Measurements from ENCODE around the gene PHOX2A. TPM values are rescaled to one million over a fixed set of nuclear protein-coding genes. Genes with fewer than 3 reads are reported as not detected.

The PHOX2A gene
- total RNA-seq, 4 donors from 2014 or later: not detected

DNA sequence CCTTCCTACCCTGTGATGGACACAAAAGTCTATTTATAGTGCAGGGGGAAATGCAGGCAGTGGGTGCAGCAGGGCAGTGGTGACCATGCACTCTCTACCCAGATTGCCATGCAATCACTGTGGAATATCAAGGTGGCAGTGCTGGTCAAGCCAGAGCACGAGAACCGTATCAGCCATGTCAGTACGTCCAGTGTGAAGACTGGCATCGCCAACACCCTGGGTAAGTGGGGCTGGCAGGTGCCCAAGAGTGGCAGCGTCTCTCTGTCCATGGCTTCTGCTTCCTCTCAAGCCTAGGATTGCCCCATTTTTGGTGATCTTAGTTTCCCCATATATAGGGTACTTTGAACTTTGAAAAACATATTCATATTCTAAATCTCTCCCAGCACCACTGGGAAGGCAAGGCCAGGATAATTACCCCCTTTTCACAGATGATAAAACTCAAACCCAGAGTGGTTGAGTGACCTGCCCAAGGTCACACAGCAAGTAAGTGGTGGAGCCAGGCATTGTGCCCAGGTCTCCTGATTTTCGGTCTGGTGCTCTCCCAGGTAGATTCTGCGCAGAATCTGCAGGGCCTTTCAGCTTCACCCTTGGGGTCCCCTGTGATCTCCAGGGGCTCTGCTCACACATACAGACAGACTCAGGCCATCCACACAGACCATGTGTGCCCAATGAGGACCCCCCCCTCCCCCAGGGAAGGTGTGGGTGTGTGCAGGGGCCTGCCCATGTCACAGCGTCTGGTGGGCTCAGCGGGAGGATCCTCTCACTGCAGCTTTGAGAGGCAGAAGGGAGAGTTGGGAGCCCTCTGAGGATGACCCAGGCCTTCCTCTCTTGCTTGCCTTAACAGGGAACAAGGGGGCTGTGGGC, 12.3 kb downstream of the PHOX2A start:
- H3K27ac ChIP-seq: no peak overlapping the region
- H3K27me3 ChIP-seq: no peaks in the 10 kb centered on the region
- no peak for DNase-seq
- intact Hi-C loops (cut with DNase I; ENCODE audit: low total_unique reads): no loop called here
- no peaks in the 10 kb centered on the region for H3K36me3 ChIP-seq
- no peaks in the 10 kb centered on the region for H3K9me3 ChIP-seq
- TF ChIP-seq POLR2A (IDR thresholded peaks at IDR 0.05): no peak
- TF ChIP-seq, protein P1, sequence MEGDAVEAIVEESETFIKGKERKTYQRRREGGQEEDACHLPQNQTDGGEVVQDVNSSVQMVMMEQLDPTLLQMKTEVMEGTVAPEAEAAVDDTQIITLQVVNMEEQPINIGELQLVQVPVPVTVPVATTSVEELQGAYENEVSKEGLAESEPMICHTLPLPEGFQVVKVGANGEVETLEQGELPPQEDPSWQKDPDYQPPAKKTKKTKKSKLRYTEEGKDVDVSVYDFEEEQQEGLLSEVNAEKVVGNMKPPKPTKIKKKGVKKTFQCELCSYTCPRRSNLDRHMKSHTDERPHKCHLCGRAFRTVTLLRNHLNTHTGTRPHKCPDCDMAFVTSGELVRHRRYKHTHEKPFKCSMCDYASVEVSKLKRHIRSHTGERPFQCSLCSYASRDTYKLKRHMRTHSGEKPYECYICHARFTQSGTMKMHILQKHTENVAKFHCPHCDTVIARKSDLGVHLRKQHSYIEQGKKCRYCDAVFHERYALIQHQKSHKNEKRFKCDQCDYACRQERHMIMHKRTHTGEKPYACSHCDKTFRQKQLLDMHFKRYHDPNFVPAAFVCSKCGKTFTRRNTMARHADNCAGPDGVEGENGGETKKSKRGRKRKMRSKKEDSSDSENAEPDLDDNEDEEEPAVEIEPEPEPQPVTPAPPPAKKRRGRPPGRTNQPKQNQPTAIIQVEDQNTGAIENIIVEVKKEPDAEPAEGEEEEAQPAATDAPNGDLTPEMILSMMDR (IDR thresholded peaks at IDR 0.05): no peak
- H3K4me1 ChIP-seq: no peaks in the 10 kb centered on the region
- no peak overlapping the region for H3K4me3 ChIP-seq

GRCh38 chr11:72230764-72231365, 13.1 kb downstream of the PHOX2A start:
- TF ChIP-seq POLR2A (IDR thresholded peaks at IDR 0.05): no peak
- TF ChIP-seq, protein P1 (IDR thresholded peaks at IDR 0.05): no peak
- Histone ChIP-seq H3K27me3 (no peaks in the 10 kb centered on the region), H3K4me1 (no peaks in the 10 kb centered on the region), H3K9me3 (no peaks in the 10 kb centered on the region), H3K27ac (no peak overlapping the region), H3K36me3 (no peaks in the 10 kb centered on the region), H3K4me3 (no peak overlapping the region)
- intact Hi-C loops (cut with DNase I; ENCODE audit: low total_unique reads): no loop called here
- no peak for DNase-seq

GRCh38 chr11:72229925-72230763, 13.8 kb downstream of the PHOX2A start:
- intact Hi-C loops (cut with DNase I; ENCODE audit: low total_unique reads): no loop called here
- Histone ChIP-seq H3K36me3 (no peaks in the 10 kb centered on the region), H3K27ac (no peak overlapping the region)

DNA sequence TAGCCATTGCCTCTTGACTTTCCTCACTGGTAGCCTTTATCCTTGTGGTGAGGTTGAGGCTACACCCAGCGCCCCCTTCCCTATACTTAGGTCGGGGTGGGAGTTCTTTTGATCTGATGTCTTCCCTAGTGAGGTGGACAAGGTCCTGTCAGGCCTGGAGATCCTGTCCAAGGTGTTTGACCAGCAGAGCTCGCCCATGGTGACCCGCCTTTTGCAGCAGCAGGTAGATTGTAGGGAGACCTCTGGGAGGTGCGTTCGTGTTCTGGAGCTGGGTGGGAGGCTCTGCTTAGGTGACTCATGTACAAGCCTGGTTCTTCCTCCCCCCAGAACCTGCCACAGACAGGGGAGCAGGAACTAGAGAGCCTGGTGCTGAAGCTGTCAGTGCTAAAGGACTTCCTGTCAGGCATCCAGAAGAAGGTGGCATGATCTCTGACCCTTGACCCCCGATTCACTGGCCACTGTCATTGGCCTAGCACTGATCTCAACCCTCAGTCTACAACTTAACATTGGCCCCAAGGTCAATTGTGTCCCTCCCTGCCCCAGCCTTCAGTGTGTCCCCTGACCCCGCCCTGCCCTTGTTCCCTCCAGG, 14.5 kb downstream of the PHOX2A start:
- Histone ChIP-seq H3K36me3 (no peaks in the 10 kb centered on the region), H3K27me3 (no peaks in the 10 kb centered on the region), H3K9me3 (no peaks in the 10 kb centered on the region), H3K4me3 (no peak overlapping the region), H3K27ac (no peak overlapping the region), H3K4me1 (peaks cover 0 to 9% of the 10 kb centered on the region in 2 donors)
- intact Hi-C loops (cut with DNase I; ENCODE audit: low total_unique reads): no loop called here
- TF ChIP-seq POLR2A (IDR thresholded peaks at IDR 0.05): no peak
- TF ChIP-seq, protein P1 (IDR thresholded peaks at IDR 0.05): no peak
- peak in 1 of 2 donors; percentile 13 for DNase-seq

More at GRCh38 chr11:72229925-72230763, 13.8 kb downstream of the PHOX2A start:
- no peaks in the 10 kb centered on the region for H3K9me3 ChIP-seq
- peaks cover 0 to 7% of the 10 kb centered on the region in 2 donors for H3K4me1 ChIP-seq
- no peaks in the 10 kb centered on the region for H3K27me3 ChIP-seq
- no peak for DNase-seq
- TF ChIP-seq, protein P1 (IDR thresholded peaks at IDR 0.05): no peak
- no peak for TF ChIP-seq POLR2A (IDR thresholded peaks at IDR 0.05)
- no peak overlapping the region for H3K4me3 ChIP-seq

All from uterus (tissue), 4 donors.